ENCODE measurements around the gene PPARA.

GRCh38 chr22:46244771-46245170 lies 94.4 kb downstream of the PPARA start:
- no peak for TF ChIP-seq CTCF (IDR thresholded peaks at IDR 0.05; ENCODE audit: low read length)
- no peak for TF ChIP-seq EZH2 (IDR thresholded peaks at IDR 0.05; ENCODE audit: borderline replicate concordance, low read length)

Data from OCI-LY1 (cell line).